HCT116 (cell line): ENCODE data around the gene FARSA.

Experiments used
- CEBPB ChIP-seq: IDR thresholded peaks from 2 replicates; pipeline ENCODE4 v1.6.1; 2012; ENCODE audit warnings: low read depth
- EZH2 ChIP-seq: fragments of 200-600 bp; sonication (generic); IDR thresholded peaks from 2 replicates; pipeline ENCODE4 v1.6.1; 2017; ENCODE audit warnings: antibody characterized with exemption, mixed run types
- EZH2phosphoT487 ChIP-seq: fragments of 200-600 bp; IDR thresholded peaks from 2 replicates; pipeline ENCODE4 v1.6.1; 2018; ENCODE audit warnings: antibody characterized with exemption, borderline replicate concordance
- FOSL1 ChIP-seq: IDR thresholded peaks from 2 replicates; pipeline ENCODE4 v1.6.1; 2012; ENCODE audit warnings: low read depth
- JUND ChIP-seq: IDR thresholded peaks from 2 replicates; pipeline ENCODE4 v1.6.1; 2012
- POLR2A ChIP-seq: IDR thresholded peaks from 2 replicates; pipeline ENCODE4 v1.7.0; 2011; ENCODE audit warnings: borderline replicate concordance; ENCODE audit not compliant: insufficient read depth, insufficient read length; ENCODE audit errors: extremely low read depth
- RAD21 ChIP-seq: IDR thresholded peaks from 2 replicates; pipeline ENCODE4 v1.6.1; 2012; ENCODE audit warnings: low read depth, mild to moderate bottlenecking
- REST ChIP-seq: IDR thresholded peaks from 2 replicates; pipeline ENCODE4 v1.6.1; 2012; ENCODE audit warnings: low read depth
- SIN3A ChIP-seq: IDR thresholded peaks from 2 replicates; pipeline ENCODE4 v1.6.1; 2012; ENCODE audit warnings: low read depth
- SRF ChIP-seq: IDR thresholded peaks from 2 replicates; pipeline ENCODE4 v1.6.1; 2012; ENCODE audit warnings: low read depth
- TCF7L2 ChIP-seq: IDR thresholded peaks from 2 replicates; pipeline ENCODE4 v1.7.0; 2011; ENCODE audit warnings: borderline replicate concordance, inconsistent platforms; ENCODE audit not compliant: insufficient read depth, insufficient read length; ENCODE audit errors: extremely low read depth
- YY1 ChIP-seq: IDR thresholded peaks from 2 replicates; pipeline ENCODE4 v1.6.1; 2011; ENCODE audit warnings: low read length, low read depth, moderate library complexity, mild to moderate bottlenecking; ENCODE audit not compliant: insufficient replicate concordance; ENCODE audit errors: extremely low read depth
- TF ChIP-seq, protein P1 (sequence below), 3 experiments: fragments of 200-600 bp in 1 of 3; sonication (generic) in 1 of 3; IDR thresholded peaks in 2 of 3; conservative IDR thresholded peaks in 1 of 3; 2 replicates each; pipeline ENCODE4 v1.5.1; 2012 to 2017; ENCODE audit warnings: low read depth in 2 of 3, low read length in 2 of 3, antibody characterized with exemption in 1 of 3, borderline replicate concordance in 1 of 3, control low read depth in 1 of 3, mild to moderate bottlenecking in 1 of 3, mixed read lengths in 1 of 3, mixed run types in 1 of 3, moderate library complexity in 1 of 3; ENCODE audit not compliant: insufficient read depth in 1 of 3

- TF ChIP-seq, protein P1, sequence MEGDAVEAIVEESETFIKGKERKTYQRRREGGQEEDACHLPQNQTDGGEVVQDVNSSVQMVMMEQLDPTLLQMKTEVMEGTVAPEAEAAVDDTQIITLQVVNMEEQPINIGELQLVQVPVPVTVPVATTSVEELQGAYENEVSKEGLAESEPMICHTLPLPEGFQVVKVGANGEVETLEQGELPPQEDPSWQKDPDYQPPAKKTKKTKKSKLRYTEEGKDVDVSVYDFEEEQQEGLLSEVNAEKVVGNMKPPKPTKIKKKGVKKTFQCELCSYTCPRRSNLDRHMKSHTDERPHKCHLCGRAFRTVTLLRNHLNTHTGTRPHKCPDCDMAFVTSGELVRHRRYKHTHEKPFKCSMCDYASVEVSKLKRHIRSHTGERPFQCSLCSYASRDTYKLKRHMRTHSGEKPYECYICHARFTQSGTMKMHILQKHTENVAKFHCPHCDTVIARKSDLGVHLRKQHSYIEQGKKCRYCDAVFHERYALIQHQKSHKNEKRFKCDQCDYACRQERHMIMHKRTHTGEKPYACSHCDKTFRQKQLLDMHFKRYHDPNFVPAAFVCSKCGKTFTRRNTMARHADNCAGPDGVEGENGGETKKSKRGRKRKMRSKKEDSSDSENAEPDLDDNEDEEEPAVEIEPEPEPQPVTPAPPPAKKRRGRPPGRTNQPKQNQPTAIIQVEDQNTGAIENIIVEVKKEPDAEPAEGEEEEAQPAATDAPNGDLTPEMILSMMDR (IDR thresholded peaks at IDR 0.05 in 2 of 3, conservative IDR thresholded peaks at IDR 0.05 in 1 of 3; ENCODE audit: borderline replicate concordance in 1 of 3, insufficient read depth in 1 of 3, low read depth in 2 of 3, low read length in 2 of 3) = no peak
- TF ChIP-seq REST = no peak
- TF ChIP-seq TCF7L2 = no peak
- TF ChIP-seq SRF = no peak
- TF ChIP-seq EZH2phosphoT487 = no peak
- TF ChIP-seq JUND = no peak
- TF ChIP-seq EZH2 = no peak
- no peak for TF ChIP-seq FOSL1
- TF ChIP-seq POLR2A = no peak
- TF ChIP-seq SIN3A = no peak
- TF ChIP-seq YY1 = no peak
- TF ChIP-seq CEBPB = no peak
- TF ChIP-seq RAD21 = no peak
These were observed 6.5 kb upstream of the FARSA start for GRCh38 chr19:12939975-12940423.
